H9 (cell line): ENCODE measurements around the gene FAM90A26. TPM values are rescaled to one million over a fixed set of nuclear protein-coding genes. Genes with fewer than 3 reads are reported as not detected.
"Not testable (repeated sequence)": the region's sequence is repeated elsewhere in the genome, so short reads cannot be mapped to it uniquely, and the experiment has no call there.

Experiments
- DNase-seq: peaks from one replicate; pipeline ENCODE4 v3.0.0-alpha.2; 2017
- H2AFZ ChIP-seq: one replicate; pipeline ENCODE4 v1.6.1; 2013; ENCODE audit warnings: mild to moderate bottlenecking, low read length, control low read depth, moderate library complexity
- H2AK5ac ChIP-seq: 2 replicates; pipeline ENCODE4 v1.6.1; 2013; ENCODE audit warnings: low read length, control low read depth, mixed read lengths; ENCODE audit not compliant: insufficient read length
- H2BK120ac ChIP-seq: one replicate; pipeline ENCODE4 v1.6.1; 2013; ENCODE audit warnings: low read depth, mild to moderate bottlenecking, low read length, control low read depth, inconsistent platforms; ENCODE audit not compliant: poor library complexity, severe bottlenecking
- H2BK12ac ChIP-seq: 2 replicates; pipeline ENCODE4 v1.6.1; 2013; ENCODE audit warnings: low read length, control low read depth, mixed read lengths, low read depth; ENCODE audit not compliant: insufficient read length
- H2BK15ac ChIP-seq: 2 replicates; pipeline ENCODE4 v1.6.1; 2013; ENCODE audit warnings: low read depth, low read length, control low read depth
- H2BK20ac ChIP-seq: one replicate; pipeline ENCODE4 v1.6.1; 2013; ENCODE audit warnings: low read depth, mild to moderate bottlenecking, low read length, control low read depth, inconsistent platforms; ENCODE audit not compliant: poor library complexity, severe bottlenecking
- H2BK5ac ChIP-seq: 2 replicates; pipeline ENCODE4 v1.6.1; 2013; ENCODE audit warnings: low read length, control low read depth, mixed read lengths; ENCODE audit not compliant: insufficient read length
- H3K14ac ChIP-seq: 2 replicates; pipeline ENCODE4 v1.6.1; 2013; ENCODE audit warnings: low read length, control low read depth; ENCODE audit not compliant: insufficient read depth
- H3K18ac ChIP-seq: 2 replicates; pipeline ENCODE4 v1.6.1; 2013; ENCODE audit warnings: low read depth, mild to moderate bottlenecking, mixed read lengths, low read length, control low read depth; ENCODE audit not compliant: insufficient read length
- H3K23ac ChIP-seq: 2 replicates; pipeline ENCODE4 v1.6.1; 2013; ENCODE audit warnings: low read length, control low read depth, mixed read lengths, low read depth; ENCODE audit not compliant: insufficient read length
- H3K23me2 ChIP-seq: 2 replicates; pipeline ENCODE4 v1.6.1; 2013; ENCODE audit warnings: low read depth, mild to moderate bottlenecking, mixed read lengths, low read length, control low read depth; ENCODE audit not compliant: insufficient read length, poor library complexity, severe bottlenecking
- H3K27ac ChIP-seq: 2 replicates; pipeline ENCODE4 v1.5.1; 2013; ENCODE audit warnings: low read length, control low read depth, mixed read lengths, low read depth; ENCODE audit not compliant: insufficient read length
- H3K27me3 ChIP-seq: 2 replicates; pipeline ENCODE4 v1.6.1; 2013; ENCODE audit warnings: low read length, control low read depth, inconsistent platforms; ENCODE audit not compliant: insufficient read depth
- H3K4ac ChIP-seq: 2 replicates; pipeline ENCODE4 v1.6.1; 2013; ENCODE audit warnings: low read depth, mild to moderate bottlenecking, control low read depth, inconsistent platforms, low read length, moderate library complexity
- H3K4me1 ChIP-seq: 2 replicates; pipeline ENCODE4 v1.6.1; 2013; ENCODE audit warnings: low read length, control low read depth, inconsistent platforms; ENCODE audit not compliant: insufficient read depth
- H3K4me2 ChIP-seq: 2 replicates; pipeline ENCODE4 v1.6.1; 2013; ENCODE audit warnings: low read length, control low read depth, mixed read lengths; ENCODE audit not compliant: insufficient read length, insufficient read depth
- H3K56ac ChIP-seq: 2 replicates; pipeline ENCODE4 v1.6.1; 2013; ENCODE audit warnings: low read depth, mild to moderate bottlenecking, mixed read lengths, low read length, control low read depth; ENCODE audit not compliant: insufficient read length
- H3K79me1 ChIP-seq: 2 replicates; pipeline ENCODE4 v1.6.1; 2013; ENCODE audit warnings: low read depth, mild to moderate bottlenecking, moderate library complexity, low read length, control low read depth, inconsistent platforms; ENCODE audit not compliant: insufficient read depth, poor library complexity, severe bottlenecking
- H3K79me2 ChIP-seq: 2 replicates; pipeline ENCODE4 v1.6.1; 2013; ENCODE audit warnings: low read length, control low read depth, inconsistent platforms; ENCODE audit not compliant: insufficient read depth
- H3K9ac ChIP-seq: 2 replicates; pipeline ENCODE4 v1.6.1; 2013; ENCODE audit warnings: low read length, control low read depth, mixed read lengths; ENCODE audit not compliant: insufficient read length; ENCODE audit errors: extremely low read depth
- H3K9me3 ChIP-seq: one replicate; pipeline ENCODE4 v1.6.1; 2013; ENCODE audit warnings: low read depth, low read length, inconsistent platforms; ENCODE audit not compliant: control insufficient read depth
- H3T11ph ChIP-seq: one replicate; pipeline ENCODE4 v1.6.1; 2013; ENCODE audit warnings: mild to moderate bottlenecking, low read length, control low read depth, inconsistent platforms
- H4K20me1 ChIP-seq: one replicate; pipeline ENCODE4 v1.6.1; 2013; ENCODE audit not compliant: control insufficient read depth, insufficient read length, insufficient read depth
- H4K5ac ChIP-seq: 2 replicates; pipeline ENCODE4 v1.6.1; 2013; ENCODE audit warnings: low read depth, mild to moderate bottlenecking, mixed read lengths, low read length, control low read depth; ENCODE audit not compliant: insufficient read length
- H4K8ac ChIP-seq: replicated peaks from 2 replicates; pipeline ENCODE4 v1.6.1; 2013; ENCODE audit warnings: low read length, control low read depth, mixed read lengths, low read depth; ENCODE audit not compliant: insufficient read length
- H4K91ac ChIP-seq: 2 replicates; pipeline ENCODE4 v1.6.1; 2013; ENCODE audit warnings: low read depth, mild to moderate bottlenecking, moderate library complexity, mixed read lengths, low read length, control low read depth; ENCODE audit not compliant: insufficient read length
- H3K27ac Mint-ChIP-seq, 3 experiments: 2 replicates in 2 of 3; 3 replicates in 1 of 3; pipeline ENCODE4 v1.8.0; 2020 to 2021; ENCODE audit warnings: mixed read lengths in 3 of 3, mild to moderate bottlenecking in 1 of 3, moderate library complexity in 1 of 3
- H3K27me3 Mint-ChIP-seq: 2 replicates; pipeline ENCODE4 v1.8.0; 2021; ENCODE audit warnings: low read depth, mild to moderate bottlenecking, moderate library complexity, mixed read lengths
- H3K36me3 Mint-ChIP-seq, 3 experiments: 2 replicates in 2 of 3; 3 replicates in 1 of 3; pipeline ENCODE4 v1.8.0; 2020 to 2021; ENCODE audit warnings: low read depth in 3 of 3, mixed read lengths in 3 of 3; ENCODE audit not compliant: insufficient read depth in 1 of 3
- H3K4me1 Mint-ChIP-seq, 2 experiments: 2 replicates each; pipeline ENCODE4 v1.8.0; 2020; ENCODE audit warnings: mixed read lengths in 2 of 2
- H3K4me3 Mint-ChIP-seq, 2 experiments: 2 replicates in 1 of 2; 3 replicates in 1 of 2; pipeline ENCODE4 v1.8.0; 2020 to 2021; ENCODE audit warnings: mild to moderate bottlenecking in 2 of 2, mixed read lengths in 2 of 2, moderate library complexity in 1 of 2
- H3K9me3 Mint-ChIP-seq, 2 experiments: 2 replicates in 1 of 2; 3 replicates in 1 of 2; pipeline ENCODE4 v1.8.0; 2020; ENCODE audit warnings: mild to moderate bottlenecking in 2 of 2, mixed read lengths in 2 of 2, moderate library complexity in 1 of 2
- WGBS: extraction: QIAGEN DNeasy Blood & Tissue Kit; methylation state at CpG from one replicate; pipeline ENCODE4 v1.1.7; 2013; ENCODE audit warnings: missing lambda C conversion rate, low lambda C conversion rate, mixed read lengths; ENCODE audit not compliant: insufficient read length; ENCODE audit errors: extremely low coverage; 5-methylcytosine and 5-hydroxymethylcytosine counted together
- long read RNA-seq: library from polyadenylated mRNA; unstranded; transcript quantifications from one replicate; pipeline ENCODE4 v2.0.0, GENCODE V29; 2020
- total RNA-seq: library from RNA; stranded (reverse); gene quantifications from 2 replicates; pipeline ENCODE4 v1.2.1, GENCODE V29; 2021

FAM90A26 gene, protein sequence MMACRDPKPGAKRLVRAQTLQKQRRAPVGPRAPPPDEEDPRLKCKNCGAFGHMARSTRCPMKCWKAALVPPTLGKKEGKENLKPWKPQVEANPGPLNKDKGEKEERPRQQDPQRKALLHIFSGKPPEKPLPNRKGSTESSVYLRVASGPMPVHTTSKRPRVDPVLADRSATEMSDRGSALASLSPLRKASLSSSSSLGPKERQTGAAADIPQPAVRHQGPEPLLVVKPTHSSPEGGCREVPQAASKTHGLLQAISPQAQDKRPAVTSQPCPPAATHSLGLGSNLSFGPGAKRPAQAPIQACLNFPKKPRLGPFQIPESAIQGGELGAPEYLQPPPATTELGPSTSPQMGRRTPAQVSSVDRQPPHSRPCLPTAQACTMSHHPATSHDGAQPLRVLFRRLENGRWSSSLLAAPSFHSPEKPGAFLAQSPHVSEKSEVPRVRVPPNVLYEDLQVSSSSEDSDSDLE
- total RNA-seq: not detected in 2 replicates
- long read RNA-seq: 0 reads

- H2BK5ac ChIP-seq, H3K56ac ChIP-seq, H2BK15ac ChIP-seq, H4K20me1 ChIP-seq, H4K8ac ChIP-seq, H3K9me3 Mint-ChIP-seq, H3T11ph ChIP-seq, H3K27ac ChIP-seq, H2BK20ac ChIP-seq, H2BK120ac ChIP-seq, H3K79me2 ChIP-seq, H4K5ac ChIP-seq, H3K27me3 ChIP-seq, H4K91ac ChIP-seq, H3K18ac ChIP-seq, H3K27me3 Mint-ChIP-seq, H3K4ac ChIP-seq, H3K4me1 ChIP-seq, H2BK12ac ChIP-seq, H3K4me3 Mint-ChIP-seq, H3K4me1 Mint-ChIP-seq, H3K23me2 ChIP-seq, H3K9ac ChIP-seq, H3K36me3 Mint-ChIP-seq, H3K4me2 ChIP-seq, H3K79me1 ChIP-seq, H3K23ac ChIP-seq, H2AK5ac ChIP-seq, H3K27ac Mint-ChIP-seq, H3K9me3 ChIP-seq, H3K14ac ChIP-seq, H2AFZ ChIP-seq, DNase-seq: not testable (repeated sequence)
- no CpG with 5 or more reads among the region's 11 CpGs for WGBS
Observed at GRCh38 chr4:9169791-9170459, at the start of gene FAM90A26. Gene FAM90A26, plus strand, starts transcription at chr4:9170409. Its CDS starts 2,764 bp downstream, at chr4:9173173.

- H4K5ac ChIP-seq, H3T11ph ChIP-seq, H3K14ac ChIP-seq, H3K4ac ChIP-seq, H4K91ac ChIP-seq, H2AFZ ChIP-seq, H4K20me1 ChIP-seq, H2BK12ac ChIP-seq, H3K4me1 Mint-ChIP-seq, H3K27me3 Mint-ChIP-seq, H2BK120ac ChIP-seq, H2BK20ac ChIP-seq, H3K4me1 ChIP-seq, H3K4me2 ChIP-seq, H3K79me1 ChIP-seq, H3K23ac ChIP-seq, H3K27ac ChIP-seq, H3K9ac ChIP-seq, H3K4me3 Mint-ChIP-seq, H2AK5ac ChIP-seq, H2BK15ac ChIP-seq, H2BK5ac ChIP-seq, DNase-seq, H3K27me3 ChIP-seq, H3K27ac Mint-ChIP-seq, H3K9me3 ChIP-seq, H4K8ac ChIP-seq, H3K36me3 Mint-ChIP-seq, H3K18ac ChIP-seq, H3K56ac ChIP-seq, H3K23me2 ChIP-seq, H3K79me2 ChIP-seq: not testable (repeated sequence)
- WGBS: no CpG with 5 or more reads among the region's 8 CpGs
- H3K9me3 Mint-ChIP-seq: peaks cover 18 to 62% of the 10 kb centered on the region in 2 experiments
Observed at GRCh38 chr4:9122711-9123110, 47.5 kb upstream of the FAM90A26 start.
